IMR-90 (cell line): ENCODE results near the gene RENBP.

Experiments used
- BHLHE40 ChIP-seq: fragments of 150-350 bp; IDR thresholded peaks from 2 replicates; pipeline ENCODE4 v1.6.1; 2016; ENCODE audit warnings: mild to moderate bottlenecking, low read depth, low read length
- CEBPB ChIP-seq: IDR thresholded peaks from 2 replicates; pipeline ENCODE4 v1.6.1; 2012; ENCODE audit warnings: low read depth, low read length, improper control_type of control experiment
- CTCF ChIP-seq: conservative IDR thresholded peaks from 2 replicates; pipeline ENCODE4 v1.5.1; 2012; ENCODE audit warnings: mild to moderate bottlenecking, low read depth, low read length, improper control_type of control experiment
- FOS ChIP-seq: fragments of 150-350 bp; IDR thresholded peaks from 2 replicates; pipeline ENCODE4 v1.6.1; 2016; ENCODE audit warnings: low read depth, low read length
- POLR2A ChIP-seq: IDR thresholded peaks from 2 replicates; pipeline ENCODE4 v1.6.1; 2012; ENCODE audit warnings: mild to moderate bottlenecking, low read depth, low read length
- RAD21 ChIP-seq: IDR thresholded peaks from 2 replicates; pipeline ENCODE4 v1.6.1; 2012; ENCODE audit warnings: low read length, improper control_type of control experiment
- SMC3 ChIP-seq: fragments of 150-350 bp; IDR thresholded peaks from 2 replicates; pipeline ENCODE4 v1.6.1; 2016; ENCODE audit warnings: low read depth, mild to moderate bottlenecking, antibody characterized with exemption, low read length, moderate library complexity
- TF ChIP-seq, protein P1 (sequence below): fragments of 150-350 bp; IDR thresholded peaks from 2 replicates; pipeline ENCODE4 v1.6.1; 2017; ENCODE audit warnings: mild to moderate bottlenecking, antibody characterized with exemption, low read length, low read depth
- TF ChIP-seq, protein P2 (sequence below): fragments of 150-350 bp; IDR thresholded peaks from 2 replicates; pipeline ENCODE4 v1.6.1; 2016; ENCODE audit warnings: low read depth, mild to moderate bottlenecking, low read length, moderate library complexity, borderline replicate concordance

DNA sequence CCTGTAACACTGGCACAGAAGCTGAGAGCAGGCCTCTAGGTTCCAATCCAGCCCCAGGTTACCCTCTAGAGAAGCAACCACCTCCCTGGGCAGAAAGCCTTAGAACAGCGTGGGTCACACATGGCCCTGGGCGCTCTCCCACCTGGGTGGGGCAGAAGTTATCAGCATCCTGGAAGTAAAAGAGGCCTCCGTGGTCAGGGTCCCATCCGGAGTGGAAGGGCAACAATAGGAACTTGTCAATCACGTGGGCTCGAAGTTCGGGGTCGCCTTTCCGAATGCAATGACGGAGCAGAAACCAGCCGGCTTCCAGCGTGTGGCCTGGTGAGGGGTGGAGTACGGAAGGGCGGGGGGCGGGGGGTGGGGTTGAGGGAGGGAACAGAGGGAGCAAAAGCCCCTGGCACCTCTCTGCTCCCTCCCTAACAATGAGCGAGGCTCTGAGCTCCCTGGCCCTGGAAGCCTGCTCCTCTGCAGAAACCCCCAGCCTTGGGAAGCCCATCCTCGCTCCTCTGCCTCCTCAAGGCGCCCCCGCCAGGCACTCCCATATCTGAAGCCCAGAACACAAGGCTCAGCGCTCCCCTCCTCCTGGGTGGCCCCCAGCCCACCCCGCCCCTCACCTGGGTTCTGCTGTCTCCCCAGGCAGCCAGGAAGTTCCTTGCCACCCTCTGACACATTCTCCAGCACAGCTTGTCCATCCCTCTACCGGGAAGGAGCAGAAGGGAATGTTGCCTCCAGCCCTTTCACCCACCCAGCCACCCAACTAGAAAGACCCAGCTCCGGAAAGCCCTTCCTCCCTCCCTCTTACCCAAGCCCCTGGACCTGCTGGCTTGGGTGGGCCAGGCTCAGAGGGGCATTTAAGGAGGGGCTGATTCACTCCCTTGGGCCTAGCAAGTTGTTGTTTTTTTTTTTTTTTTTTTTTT is 2.8 kb downstream of the RENBP start:
- TF ChIP-seq FOS (no peak), POLR2A (no peak), CTCF (no peak), CEBPB (no peak), RAD21 (no peak), BHLHE40 (no peak), SMC3 (no peak)
- TF ChIP-seq, protein P1, sequence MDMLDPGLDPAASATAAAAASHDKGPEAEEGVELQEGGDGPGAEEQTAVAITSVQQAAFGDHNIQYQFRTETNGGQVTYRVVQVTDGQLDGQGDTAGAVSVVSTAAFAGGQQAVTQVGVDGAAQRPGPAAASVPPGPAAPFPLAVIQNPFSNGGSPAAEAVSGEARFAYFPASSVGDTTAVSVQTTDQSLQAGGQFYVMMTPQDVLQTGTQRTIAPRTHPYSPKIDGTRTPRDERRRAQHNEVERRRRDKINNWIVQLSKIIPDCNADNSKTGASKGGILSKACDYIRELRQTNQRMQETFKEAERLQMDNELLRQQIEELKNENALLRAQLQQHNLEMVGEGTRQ: no peak
- TF ChIP-seq, protein P2, sequence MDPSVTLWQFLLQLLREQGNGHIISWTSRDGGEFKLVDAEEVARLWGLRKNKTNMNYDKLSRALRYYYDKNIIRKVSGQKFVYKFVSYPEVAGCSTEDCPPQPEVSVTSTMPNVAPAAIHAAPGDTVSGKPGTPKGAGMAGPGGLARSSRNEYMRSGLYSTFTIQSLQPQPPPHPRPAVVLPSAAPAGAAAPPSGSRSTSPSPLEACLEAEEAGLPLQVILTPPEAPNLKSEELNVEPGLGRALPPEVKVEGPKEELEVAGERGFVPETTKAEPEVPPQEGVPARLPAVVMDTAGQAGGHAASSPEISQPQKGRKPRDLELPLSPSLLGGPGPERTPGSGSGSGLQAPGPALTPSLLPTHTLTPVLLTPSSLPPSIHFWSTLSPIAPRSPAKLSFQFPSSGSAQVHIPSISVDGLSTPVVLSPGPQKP: no peak
